ENCODE data around the gene AFF1. TPM values are rescaled to one million over a fixed set of nuclear protein-coding genes. Genes with fewer than 3 reads are reported as not detected.
"Not testable (repeated sequence)": the region's sequence is repeated elsewhere in the genome, so short reads cannot be mapped to it uniquely, and the experiment has no call there.

AFF1 gene
- total RNA-seq, 1 experiment from 2014 or later = 61.9 TPM

DNA sequence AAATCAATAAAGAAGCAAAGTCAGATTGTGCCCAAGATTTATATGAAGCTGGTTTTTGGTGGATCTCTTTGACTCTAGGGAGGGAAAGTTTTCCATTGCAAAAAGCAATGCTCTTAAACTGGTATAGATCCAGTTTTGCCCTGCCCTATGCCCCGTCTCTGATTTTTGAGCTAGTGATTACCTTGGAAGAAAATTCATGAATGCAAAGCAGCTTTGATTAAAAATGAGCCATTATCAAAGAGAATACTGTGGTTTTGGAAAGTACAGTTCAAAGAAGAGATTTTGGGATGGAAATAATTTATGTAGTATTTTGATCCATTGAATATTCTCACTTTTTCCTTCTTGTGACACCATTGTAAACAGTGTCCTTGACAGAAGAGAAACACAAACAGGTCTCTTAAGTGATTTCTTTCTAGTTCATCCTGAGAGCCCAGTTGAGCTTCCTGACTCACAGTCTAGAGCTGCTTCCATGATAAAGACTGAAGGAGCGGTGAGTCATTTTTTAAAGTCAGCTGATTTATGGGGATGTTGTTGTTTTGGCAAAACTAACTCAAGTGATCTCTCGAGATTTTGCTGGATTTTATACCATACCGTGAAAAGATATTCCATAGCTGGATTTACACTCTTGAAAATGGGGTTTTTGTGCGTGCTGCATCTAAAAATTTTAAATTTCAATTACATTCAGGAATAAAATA lies 76.7 kb downstream of the AFF1 start:
- TF ChIP-seq, protein P1, sequence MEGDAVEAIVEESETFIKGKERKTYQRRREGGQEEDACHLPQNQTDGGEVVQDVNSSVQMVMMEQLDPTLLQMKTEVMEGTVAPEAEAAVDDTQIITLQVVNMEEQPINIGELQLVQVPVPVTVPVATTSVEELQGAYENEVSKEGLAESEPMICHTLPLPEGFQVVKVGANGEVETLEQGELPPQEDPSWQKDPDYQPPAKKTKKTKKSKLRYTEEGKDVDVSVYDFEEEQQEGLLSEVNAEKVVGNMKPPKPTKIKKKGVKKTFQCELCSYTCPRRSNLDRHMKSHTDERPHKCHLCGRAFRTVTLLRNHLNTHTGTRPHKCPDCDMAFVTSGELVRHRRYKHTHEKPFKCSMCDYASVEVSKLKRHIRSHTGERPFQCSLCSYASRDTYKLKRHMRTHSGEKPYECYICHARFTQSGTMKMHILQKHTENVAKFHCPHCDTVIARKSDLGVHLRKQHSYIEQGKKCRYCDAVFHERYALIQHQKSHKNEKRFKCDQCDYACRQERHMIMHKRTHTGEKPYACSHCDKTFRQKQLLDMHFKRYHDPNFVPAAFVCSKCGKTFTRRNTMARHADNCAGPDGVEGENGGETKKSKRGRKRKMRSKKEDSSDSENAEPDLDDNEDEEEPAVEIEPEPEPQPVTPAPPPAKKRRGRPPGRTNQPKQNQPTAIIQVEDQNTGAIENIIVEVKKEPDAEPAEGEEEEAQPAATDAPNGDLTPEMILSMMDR (IDR thresholded peaks at IDR 0.05; ENCODE audit: unreplicated experiment) = no peak
- H3K27me3 Mint-ChIP-seq (ENCODE audit: insufficient read depth, unreplicated experiment) = no peaks in the 10 kb centered on the region
- peaks cover 38% of the 10 kb centered on the region for H3K4me1 Mint-ChIP-seq (ENCODE audit: insufficient read depth, unreplicated experiment)
- peak overlapping the region; percentile 61 for H3K27ac Mint-ChIP-seq (ENCODE audit: low read depth, unreplicated experiment)
- POLR2A ChIA-PET = interaction anchor here (0.6 to 9.7 kb wide), 18 partner anchors 11 to 180 kb away, joined by 3 to 256 read pairs (median 4); partner anchors contain the start of gene AFF1
- no TSS peak for BruUV-seq (replicated peaks)
- CTCF ChIA-PET = interaction anchor here (0.6 to 2.0 kb wide), 5 partner anchors 9 to 89 kb away, joined by 3 to 7 read pairs (median 4); no protein-coding TSS in a partner anchor
- H3K36me3 Mint-ChIP-seq (ENCODE audit: insufficient read depth, unreplicated experiment) = peaks cover 18% of the 10 kb centered on the region
- DNase-seq (ENCODE audit: unreplicated experiment) = peak; percentile 79
- H3K9me3 Mint-ChIP-seq (ENCODE audit: unreplicated experiment) = no peaks in the 10 kb centered on the region
- intact Hi-C loops (cut with micrococcal nuclease) = loop anchor here (1.0 kb wide), 1 partner anchor 82 kb away; no protein-coding TSS in a partner anchor
- peak overlapping the region; percentile 43 for H3K4me3 Mint-ChIP-seq (ENCODE audit: unreplicated experiment)

DNA sequence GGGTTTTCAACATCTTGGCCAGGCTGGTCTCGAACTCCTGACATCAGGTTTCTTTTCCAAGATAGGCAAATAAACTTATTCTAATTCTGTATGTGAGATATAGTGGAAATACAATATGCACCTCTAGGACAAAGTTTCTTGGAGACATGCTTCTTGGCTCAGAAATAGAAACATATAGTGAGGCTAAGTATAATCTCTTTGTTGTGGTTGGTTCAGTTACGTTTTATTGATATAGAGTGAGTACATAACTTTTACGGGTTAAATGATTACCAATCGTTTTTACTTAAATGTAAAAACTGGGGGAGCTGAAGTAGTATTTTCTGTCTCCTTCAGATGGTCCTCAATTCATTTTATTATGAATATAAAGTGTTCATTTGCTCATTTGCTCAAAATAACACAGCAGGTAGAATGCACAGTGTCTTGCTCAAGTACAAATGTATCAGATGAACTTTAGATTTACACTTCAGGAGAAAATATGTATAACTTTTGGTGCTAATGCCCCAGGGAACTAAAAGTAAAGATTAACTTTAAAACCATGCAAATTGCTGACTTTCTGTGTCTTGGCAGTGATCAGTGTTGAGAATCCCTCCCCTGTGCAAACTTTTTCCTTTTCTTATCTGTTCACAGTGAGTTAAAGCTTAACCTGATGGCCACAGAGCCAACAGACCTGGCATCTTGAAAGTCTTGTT lies 77.6 kb downstream of the AFF1 start:
- Mint-ChIP-seq H3K27ac (ENCODE audit: low read depth, unreplicated experiment) (peak overlapping the region; percentile 61), H3K36me3 (ENCODE audit: insufficient read depth, unreplicated experiment) (peaks cover 11% of the 10 kb centered on the region), H3K4me3 (ENCODE audit: unreplicated experiment) (no peak overlapping the region), H3K4me1 (ENCODE audit: insufficient read depth, unreplicated experiment) (peaks cover 38% of the 10 kb centered on the region), H3K9me3 (ENCODE audit: unreplicated experiment) (no peaks in the 10 kb centered on the region), H3K27me3 (ENCODE audit: insufficient read depth, unreplicated experiment) (no peaks in the 10 kb centered on the region)
- CTCF ChIA-PET = interaction anchor here (0.5 to 2.0 kb wide), 7 partner anchors 60 to 104 kb away, joined by 3 to 7 read pairs (median 4); no protein-coding TSS in a partner anchor
- TF ChIP-seq, protein P1 (IDR thresholded peaks at IDR 0.05; ENCODE audit: unreplicated experiment) = no peak
- no TSS peak for BruUV-seq (replicated peaks)
- intact Hi-C loops (cut with micrococcal nuclease) = no loop called here
- DNase-seq (ENCODE audit: unreplicated experiment) = no peak
- POLR2A ChIA-PET = interaction anchor here (0.6 to 9.7 kb wide), 12 partner anchors 12 to 181 kb away, joined by 3 to 256 read pairs (median 10); partner anchors contain the start of gene AFF1

DNA sequence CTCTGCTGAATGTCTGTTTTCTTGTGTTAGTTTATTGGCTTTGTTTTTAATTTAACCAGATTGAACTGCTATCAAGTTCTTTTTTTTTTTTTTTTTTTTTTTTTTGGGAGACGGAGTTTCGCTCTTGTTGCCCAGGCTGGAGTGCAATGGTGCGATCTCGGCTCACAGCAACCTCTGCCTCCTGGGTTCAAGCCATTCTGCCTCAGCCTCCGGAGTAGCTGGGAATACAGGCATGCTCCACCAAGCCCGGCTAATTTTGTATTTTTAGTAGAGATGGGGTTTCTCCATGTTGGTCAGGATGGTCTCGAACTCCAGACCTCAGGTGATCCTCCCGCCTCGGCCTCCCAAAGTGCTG lies 78.1 kb downstream of the AFF1 start:
- ChIA-PET CTCF (interaction anchor here (1.0 to 2.0 kb wide), 3 partner anchors 79 to 90 kb away, joined by 3 to 6 read pairs (median 4); no protein-coding TSS in a partner anchor), POLR2A (interaction anchor here (1.3 to 9.7 kb wide), 3 partner anchors 20 to 182 kb away, joined by 3 to 256 read pairs (median 16); partner anchors contain the start of gene AFF1)
- Mint-ChIP-seq H3K4me1 (ENCODE audit: insufficient read depth, unreplicated experiment) (peaks cover 39% of the 10 kb centered on the region), H3K27ac (ENCODE audit: low read depth, unreplicated experiment) (peak overlapping the region; percentile 61), H3K36me3 (ENCODE audit: insufficient read depth, unreplicated experiment) (peaks cover 11% of the 10 kb centered on the region)
- H3K4me3 Mint-ChIP-seq (ENCODE audit: unreplicated experiment); DNase-seq (ENCODE audit: unreplicated experiment); H3K9me3 Mint-ChIP-seq (ENCODE audit: unreplicated experiment); H3K27me3 Mint-ChIP-seq (ENCODE audit: insufficient read depth, unreplicated experiment); BruUV-seq (replicated peaks); intact Hi-C loops (cut with micrococcal nuclease): not testable (repeated sequence)

DNA sequence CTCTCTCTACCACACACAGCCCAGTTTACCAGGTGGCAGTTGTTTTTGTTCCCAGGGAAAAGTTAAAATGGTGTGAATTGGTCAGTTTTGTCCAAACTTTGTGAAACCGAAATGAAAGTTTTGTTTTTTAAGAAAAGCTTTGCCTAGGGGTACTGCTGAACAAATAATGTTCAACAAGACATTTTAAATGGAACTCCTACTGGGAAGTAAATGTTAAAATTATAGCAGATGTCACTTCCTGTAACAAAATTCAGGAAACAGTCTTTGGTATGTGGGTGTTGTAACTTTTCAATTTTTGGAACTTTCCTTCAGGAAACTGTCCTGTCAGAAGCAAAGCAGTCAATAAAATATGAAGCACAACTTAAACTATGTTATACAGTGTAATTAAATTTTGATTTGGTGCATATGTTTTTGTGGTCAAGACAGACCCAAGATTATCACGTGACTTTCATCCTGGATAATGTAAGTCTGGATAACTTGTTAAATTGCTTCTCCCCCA lies 79.5 kb downstream of the AFF1 start:
- CTCF ChIA-PET = interaction anchor here (1.0 to 2.0 kb wide), 2 partner anchors 87 to 92 kb away, joined by 3 to 8 read pairs; no protein-coding TSS in a partner anchor
- H3K4me1 Mint-ChIP-seq (ENCODE audit: insufficient read depth, unreplicated experiment) = peaks cover 44% of the 10 kb centered on the region
- no peaks in the 10 kb centered on the region for H3K27me3 Mint-ChIP-seq (ENCODE audit: insufficient read depth, unreplicated experiment)
- H3K36me3 Mint-ChIP-seq (ENCODE audit: insufficient read depth, unreplicated experiment) = peaks cover 11% of the 10 kb centered on the region
- H3K27ac Mint-ChIP-seq (ENCODE audit: low read depth, unreplicated experiment) = peak overlapping the region; percentile 82
- H3K9me3 Mint-ChIP-seq (ENCODE audit: unreplicated experiment) = no peaks in the 10 kb centered on the region
- intact Hi-C loops (cut with micrococcal nuclease) = no loop called here
- peak overlapping the region; percentile 25 for H3K4me3 Mint-ChIP-seq (ENCODE audit: unreplicated experiment)
- TF ChIP-seq, protein P1 (IDR thresholded peaks at IDR 0.05; ENCODE audit: unreplicated experiment) = no peak
- no peak for DNase-seq (ENCODE audit: unreplicated experiment)
- POLR2A ChIA-PET = interaction anchor here (0.7 to 2.4 kb wide), 12 partner anchors 8 to 107 kb away, joined by 3 to 12 read pairs (median 4); partner anchors contain the start of gene AFF1
- no TSS peak for BruUV-seq (replicated peaks)

Measured in MCF 10A (cell line).